ENCODE data around the gene VPS11. TPM values are rescaled to one million over a fixed set of nuclear protein-coding genes. Genes with fewer than 3 reads are reported as not detected.

Gene VPS11
- total RNA-seq, 1 donor from 2014 or later, result 32.6 TPM

DNA sequence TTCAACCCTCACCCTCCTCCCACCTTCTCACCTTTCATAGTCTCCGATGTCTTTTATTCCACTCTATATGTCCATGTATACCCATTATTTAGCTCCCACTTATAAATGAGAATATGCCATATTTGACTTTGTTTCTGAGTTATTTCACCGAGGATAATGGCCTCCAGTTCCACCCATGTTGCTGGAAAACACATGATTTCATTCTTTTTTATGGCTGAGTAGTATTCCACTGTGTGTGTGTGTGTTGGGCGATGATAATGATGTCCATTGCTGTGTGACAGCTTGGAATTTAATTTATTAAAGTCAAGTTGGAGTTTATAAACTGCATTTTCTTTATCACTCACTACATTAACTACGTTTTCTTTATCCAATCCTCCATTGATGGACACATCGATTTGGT, 50.6 kb downstream of the VPS11 start:
- Mint-ChIP-seq H3K27ac (no peak overlapping the region), H3K4me3 (no peak overlapping the region), H3K27me3 (ENCODE audit: low read depth) (no peaks in the 10 kb centered on the region), H3K4me1 (peaks cover 22% of the 10 kb centered on the region), H3K36me3 (peaks cover 13% of the 10 kb centered on the region), H3K9me3 (no peaks in the 10 kb centered on the region)
- TF ChIP-seq, protein P1, sequence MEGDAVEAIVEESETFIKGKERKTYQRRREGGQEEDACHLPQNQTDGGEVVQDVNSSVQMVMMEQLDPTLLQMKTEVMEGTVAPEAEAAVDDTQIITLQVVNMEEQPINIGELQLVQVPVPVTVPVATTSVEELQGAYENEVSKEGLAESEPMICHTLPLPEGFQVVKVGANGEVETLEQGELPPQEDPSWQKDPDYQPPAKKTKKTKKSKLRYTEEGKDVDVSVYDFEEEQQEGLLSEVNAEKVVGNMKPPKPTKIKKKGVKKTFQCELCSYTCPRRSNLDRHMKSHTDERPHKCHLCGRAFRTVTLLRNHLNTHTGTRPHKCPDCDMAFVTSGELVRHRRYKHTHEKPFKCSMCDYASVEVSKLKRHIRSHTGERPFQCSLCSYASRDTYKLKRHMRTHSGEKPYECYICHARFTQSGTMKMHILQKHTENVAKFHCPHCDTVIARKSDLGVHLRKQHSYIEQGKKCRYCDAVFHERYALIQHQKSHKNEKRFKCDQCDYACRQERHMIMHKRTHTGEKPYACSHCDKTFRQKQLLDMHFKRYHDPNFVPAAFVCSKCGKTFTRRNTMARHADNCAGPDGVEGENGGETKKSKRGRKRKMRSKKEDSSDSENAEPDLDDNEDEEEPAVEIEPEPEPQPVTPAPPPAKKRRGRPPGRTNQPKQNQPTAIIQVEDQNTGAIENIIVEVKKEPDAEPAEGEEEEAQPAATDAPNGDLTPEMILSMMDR (IDR thresholded peaks at IDR 0.05; ENCODE audit: unreplicated experiment), result no peak
- no peak for DNase-seq (ENCODE audit: low spot score in 2 of 2, unreplicated experiment in 2 of 2)

DNA sequence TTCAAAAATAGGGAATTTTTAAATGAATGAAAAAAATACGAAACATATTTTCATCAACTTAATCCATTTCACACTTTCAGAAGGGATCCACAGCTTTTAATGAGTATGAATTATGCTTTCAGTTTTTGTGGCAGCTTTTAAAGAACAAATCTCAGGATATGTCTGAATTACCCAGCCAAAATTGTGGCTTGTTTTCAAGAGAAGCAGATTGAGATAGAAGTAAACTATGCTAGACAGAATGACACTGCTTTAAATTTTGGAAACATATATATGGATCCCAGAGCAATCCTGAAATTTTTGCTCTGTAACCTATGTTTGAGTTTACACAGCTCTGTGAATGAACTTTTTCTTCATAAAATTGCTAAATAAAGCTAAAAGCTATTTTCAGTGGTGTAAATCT, 51.3 kb downstream of the VPS11 start:
- H3K27me3 Mint-ChIP-seq (ENCODE audit: low read depth), result no peaks in the 10 kb centered on the region

DNA sequence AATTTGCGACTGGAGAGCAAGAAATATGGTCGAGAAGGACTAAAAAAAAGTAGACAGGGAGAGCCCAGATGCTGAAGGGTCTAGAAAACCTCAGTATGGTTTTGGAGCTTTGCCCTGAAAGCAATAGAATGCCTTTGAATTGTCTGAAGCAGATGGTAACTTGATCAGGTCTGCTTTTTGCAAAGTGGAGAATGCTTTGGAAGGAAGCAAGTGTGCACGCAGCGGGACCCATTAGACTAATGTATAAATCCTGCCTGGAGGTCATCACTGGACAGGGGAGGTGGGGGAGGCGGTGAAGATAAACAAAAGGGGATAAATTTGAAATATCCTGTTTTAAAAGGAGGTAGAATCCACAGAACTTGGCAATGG, 53.0 kb downstream of the VPS11 start:
- peaks cover 22% of the 10 kb centered on the region for H3K4me1 Mint-ChIP-seq
- no peak for DNase-seq (ENCODE audit: low spot score in 2 of 2, unreplicated experiment in 2 of 2)
- H3K4me3 Mint-ChIP-seq, result peak overlapping the region; percentile 89
- H3K27ac Mint-ChIP-seq, result peak overlapping the region; percentile 86
- H3K36me3 Mint-ChIP-seq, result peaks cover 12% of the 10 kb centered on the region
- H3K27me3 Mint-ChIP-seq (ENCODE audit: low read depth), result no peaks in the 10 kb centered on the region
- TF ChIP-seq, protein P1 (IDR thresholded peaks at IDR 0.05; ENCODE audit: unreplicated experiment), result no peak
- H3K9me3 Mint-ChIP-seq, result no peaks in the 10 kb centered on the region

More for the DNA sequence above, 51.3 kb downstream of the VPS11 start:
- Mint-ChIP-seq H3K9me3 (no peaks in the 10 kb centered on the region), H3K4me1 (peaks cover 22% of the 10 kb centered on the region), H3K36me3 (peaks cover 13% of the 10 kb centered on the region), H3K27ac (no peak overlapping the region), H3K4me3 (no peak overlapping the region)
- TF ChIP-seq, protein P1 (IDR thresholded peaks at IDR 0.05; ENCODE audit: unreplicated experiment), result no peak
- no peak for DNase-seq (ENCODE audit: low spot score in 2 of 2, unreplicated experiment in 2 of 2)

DNA sequence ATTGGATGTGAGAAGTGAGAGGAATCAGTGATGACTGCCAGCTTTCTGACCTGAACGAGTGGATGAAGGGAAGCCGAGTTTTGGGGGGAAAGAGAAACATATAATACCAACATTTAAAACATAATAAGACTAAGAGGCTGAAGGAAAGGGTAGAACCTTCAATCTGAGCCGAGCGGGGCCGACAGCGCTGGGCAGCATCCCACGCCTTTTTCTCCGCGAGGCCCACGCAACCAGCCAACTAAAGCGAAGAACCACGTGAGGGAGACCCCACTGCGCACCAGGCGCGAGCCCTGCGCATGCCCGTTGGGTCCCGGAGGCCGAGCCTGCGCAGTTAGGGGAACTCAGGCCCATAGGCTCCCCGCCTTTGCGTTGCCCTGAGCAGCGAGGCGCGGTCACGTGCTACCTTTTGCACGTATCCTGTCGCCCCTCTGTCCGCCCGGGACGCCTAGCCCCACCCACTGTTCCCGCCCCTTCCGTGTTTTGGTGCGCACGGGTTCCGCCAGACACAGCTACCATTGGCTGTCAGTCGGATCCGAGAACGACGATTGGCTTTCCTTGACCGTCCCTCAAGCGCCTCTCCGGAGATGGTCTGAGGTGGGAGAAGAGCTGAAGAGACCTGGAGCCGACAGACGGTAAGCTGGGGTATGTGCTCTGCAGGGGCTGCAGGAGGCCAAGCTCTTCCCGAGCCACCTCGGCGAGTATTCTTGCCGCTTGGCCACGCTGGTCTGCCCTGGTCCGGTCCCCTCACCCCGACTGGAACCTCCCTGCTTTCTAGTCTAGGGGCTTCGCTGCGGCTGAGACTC, 53.6 kb downstream of the VPS11 start, which contains the start of gene HINFP:
TSS of gene HINFP (plus strand) at position 573 of the 803 bp plus-strand sequence. CDS start 5,365 bp downstream, outside the sequence.
- Mint-ChIP-seq H3K4me3 (peak within 1 kb of the TSS; percentile 89), H3K27ac (peak within 1 kb of the TSS; percentile 93), H3K9me3 (no peaks in the 10 kb centered on the region), H3K4me1 (peaks cover 22% of the 10 kb centered on the region), H3K36me3 (peaks cover 8% of the 10 kb centered on the region), H3K27me3 (ENCODE audit: low read depth) (no peaks in the 10 kb centered on the region)
- peak; percentile 99 for DNase-seq (ENCODE audit: low spot score in 2 of 2, unreplicated experiment in 2 of 2)
- TF ChIP-seq, protein P1 (IDR thresholded peaks at IDR 0.05; ENCODE audit: unreplicated experiment), result no peak

DNA sequence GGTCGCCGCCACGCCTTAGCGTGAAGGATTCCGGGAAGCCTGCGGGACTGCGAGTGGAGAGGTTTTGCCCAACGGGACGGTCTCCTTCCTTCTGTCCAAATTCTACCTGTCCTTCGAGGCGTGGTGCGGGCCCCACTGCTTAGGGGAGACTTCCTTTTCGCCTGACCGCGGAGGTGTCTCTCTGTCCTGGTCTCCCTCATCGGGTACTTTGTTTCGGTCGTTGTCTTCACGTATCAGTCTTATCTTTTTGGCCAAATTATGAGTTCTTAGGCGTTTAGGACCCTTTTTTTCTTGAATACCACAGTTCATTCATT, 54.1 kb downstream of the VPS11 start:
- peaks cover 8% of the 10 kb centered on the region for H3K36me3 Mint-ChIP-seq
- DNase-seq (ENCODE audit: low spot score in 2 of 2, unreplicated experiment in 2 of 2), result no peak
- H3K27ac Mint-ChIP-seq, result peak overlapping the region; percentile 93
- TF ChIP-seq, protein P1 (IDR thresholded peaks at IDR 0.05; ENCODE audit: unreplicated experiment), result no peak
- H3K4me1 Mint-ChIP-seq, result peaks cover 22% of the 10 kb centered on the region
- no peaks in the 10 kb centered on the region for H3K9me3 Mint-ChIP-seq
- H3K27me3 Mint-ChIP-seq (ENCODE audit: low read depth), result no peaks in the 10 kb centered on the region
- H3K4me3 Mint-ChIP-seq, result peak overlapping the region; percentile 89

Measured in mesothelial cell of epicardium (in vitro differentiated cells).